GM18498 (cell line): ENCODE data around the gene NPAS1.
A peak's percentile ranks its signal among the peaks of the same experiment; 100 is the strongest.

ENCODE experiments used
- ATAC-seq: cut with Tn5 transposase; IDR thresholded peaks from one replicate; pipeline ENCODE4 v1.9.1; 2021; ENCODE audit warnings: mild to moderate bottlenecking, moderate library complexity; ENCODE audit not compliant: unreplicated experiment

The NPAS1 gene

DNA sequence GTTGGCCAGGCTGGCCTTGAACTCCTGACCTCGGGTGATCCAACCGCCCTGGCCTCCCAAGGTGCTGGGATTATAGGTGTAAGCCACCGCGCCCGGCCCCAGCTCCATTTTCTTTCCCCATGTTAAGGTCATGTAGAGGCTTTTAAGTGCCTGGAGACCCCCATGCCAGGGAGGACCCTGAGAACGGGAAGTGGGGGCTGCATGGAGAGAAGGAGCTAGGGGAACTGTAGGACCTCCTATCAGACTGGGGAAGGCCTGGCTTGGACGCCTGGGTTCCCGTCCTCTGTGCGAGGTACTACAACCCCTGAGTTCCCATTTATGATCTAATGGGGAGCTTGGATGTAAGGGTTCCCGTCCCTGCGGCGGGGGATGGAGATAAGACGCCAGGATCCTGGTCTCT lies 714 bp upstream of the NPAS1 start:
- no peak for ATAC-seq

- ATAC-seq: no peak
These were observed 632 bp downstream of the NPAS1 start for GRCh38 chr19:47020132-47020805.

DNA sequence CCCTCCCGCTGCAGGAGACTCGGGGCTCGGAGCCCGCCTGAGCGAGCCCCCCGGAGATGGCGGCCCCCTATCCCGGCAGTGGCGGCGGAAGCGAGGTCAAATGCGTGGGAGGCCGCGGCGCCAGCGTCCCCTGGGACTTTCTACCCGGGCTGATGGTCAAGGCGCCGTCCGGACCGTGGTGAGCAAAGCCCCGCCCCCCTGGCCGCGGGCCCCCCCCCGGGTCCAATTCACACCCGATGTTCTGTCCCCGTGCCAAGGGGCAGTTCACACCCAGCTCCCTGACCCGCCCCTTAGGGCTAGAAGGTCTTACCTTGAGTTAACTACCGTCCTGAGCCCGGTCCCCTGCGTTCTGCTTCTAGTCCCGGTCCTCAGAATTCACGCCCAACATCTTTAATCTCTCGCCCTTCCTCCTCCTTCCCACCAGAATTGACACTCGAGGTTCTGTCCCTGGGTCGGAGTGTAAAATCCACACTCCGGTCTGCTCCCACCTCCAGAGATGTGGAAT lies 1.4 kb downstream of the NPAS1 start:
- ATAC-seq: no peak

DNA sequence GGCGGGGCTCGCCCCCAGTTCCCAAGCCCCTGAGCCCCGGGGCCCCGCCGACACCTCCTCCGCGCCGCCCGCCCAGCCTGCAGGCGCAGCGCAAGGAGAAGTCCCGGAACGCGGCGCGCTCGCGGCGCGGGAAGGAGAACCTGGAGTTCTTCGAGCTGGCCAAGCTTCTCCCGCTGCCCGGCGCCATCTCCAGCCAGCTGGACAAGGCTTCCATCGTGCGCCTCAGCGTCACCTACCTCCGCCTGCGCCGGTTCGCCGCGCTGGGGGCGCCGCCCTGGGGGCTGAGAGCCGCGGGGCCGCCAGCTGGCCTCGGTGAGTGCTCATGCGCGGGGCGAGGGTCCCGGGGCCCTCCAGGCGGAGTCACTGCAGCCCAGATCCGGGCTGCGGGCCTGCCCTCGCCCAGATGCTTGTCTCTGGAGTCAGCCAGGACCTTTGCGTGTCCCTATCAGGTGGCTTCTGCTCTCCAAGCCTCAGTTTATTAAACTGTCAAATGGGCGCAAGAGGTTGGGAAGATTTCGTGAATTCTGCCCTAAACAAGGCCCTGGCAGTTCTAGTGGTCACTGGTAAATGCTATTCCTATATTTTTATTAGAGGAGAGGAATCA lies 2.0 kb downstream of the NPAS1 start:
- no peak for ATAC-seq

DNA sequence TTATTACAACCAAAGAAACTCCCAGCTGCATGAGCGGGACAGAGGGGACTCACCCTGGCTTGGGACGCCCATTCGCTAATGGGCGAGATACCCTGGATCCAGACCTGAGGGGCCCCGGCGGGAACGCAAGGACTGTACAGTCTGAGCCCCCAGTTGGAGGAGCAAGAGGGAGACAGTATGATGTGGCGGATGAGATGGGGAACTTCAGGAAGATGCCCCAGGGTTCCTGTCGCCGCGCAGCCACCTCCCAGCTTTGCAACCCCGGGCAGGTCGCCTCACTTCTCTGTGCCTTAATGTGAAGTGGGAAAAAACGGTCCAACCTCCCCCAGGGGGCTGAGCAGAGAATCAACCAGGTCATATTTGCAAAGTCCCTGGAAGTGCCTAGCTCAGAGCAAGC lies 2.5 kb downstream of the NPAS1 start:
- ATAC-seq: no peak

- ATAC-seq: no peak
These were observed 3.2 kb downstream of the NPAS1 start for GRCh38 chr19:47022541-47023447.

DNA sequence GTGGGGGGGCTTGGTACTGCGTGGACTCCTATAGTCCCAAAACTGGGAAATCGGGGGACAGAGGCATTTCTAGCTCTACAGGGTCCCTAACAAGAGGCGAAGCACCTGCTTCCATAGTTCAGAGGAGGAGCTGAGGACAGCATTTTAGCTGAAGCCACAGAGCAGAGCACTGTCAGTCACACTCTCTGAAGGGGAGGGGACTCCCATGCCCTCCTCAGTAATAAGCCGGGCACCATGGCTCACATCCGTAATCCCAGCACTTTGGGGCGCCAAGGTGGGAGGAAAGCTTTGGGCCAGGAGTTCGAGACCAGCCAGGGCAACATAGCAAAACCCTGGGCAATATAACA lies 3.8 kb downstream of the NPAS1 start:
- ATAC-seq: no peak

DNA sequence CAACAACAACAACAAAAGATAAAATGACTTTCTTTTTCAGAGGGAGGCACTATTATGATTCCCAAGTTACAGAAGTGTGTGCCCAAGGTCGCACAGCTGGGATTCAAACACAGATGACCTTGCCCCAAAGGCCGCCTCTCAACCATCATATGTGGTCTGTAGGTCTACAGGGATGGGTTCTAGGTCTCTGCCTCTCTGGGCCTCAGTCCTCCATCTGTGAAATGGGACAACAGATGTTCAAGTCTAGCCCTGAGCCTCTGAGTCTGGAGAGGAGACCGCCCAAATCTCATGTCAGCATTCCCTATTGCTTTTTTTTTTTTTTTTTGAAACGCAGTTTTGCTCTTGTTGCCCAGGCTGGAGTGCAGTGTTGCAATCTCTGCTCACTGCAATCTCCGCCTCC lies 4.9 kb downstream of the NPAS1 start:
- no peak for ATAC-seq

DNA sequence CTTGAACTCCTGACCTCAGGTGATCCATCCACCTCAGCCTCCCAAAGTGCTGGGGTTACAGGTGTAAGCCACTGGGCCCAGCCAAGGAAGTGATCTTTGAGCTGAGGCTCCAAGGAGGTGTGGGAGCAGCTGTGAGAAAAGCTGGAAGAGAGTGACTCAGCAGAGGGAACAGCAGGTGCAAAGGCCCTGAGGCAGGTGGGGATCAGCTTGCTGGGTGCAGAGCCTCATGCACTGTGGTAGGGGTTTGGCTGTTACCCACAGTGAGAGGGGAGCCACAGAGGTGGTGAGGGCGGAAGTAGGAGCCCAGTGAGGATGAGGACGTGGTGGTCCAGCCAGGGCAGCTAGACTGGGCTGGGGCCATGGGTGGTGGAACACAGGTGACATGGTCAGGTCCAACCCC lies 6.5 kb downstream of the NPAS1 start:
- no peak for ATAC-seq

DNA sequence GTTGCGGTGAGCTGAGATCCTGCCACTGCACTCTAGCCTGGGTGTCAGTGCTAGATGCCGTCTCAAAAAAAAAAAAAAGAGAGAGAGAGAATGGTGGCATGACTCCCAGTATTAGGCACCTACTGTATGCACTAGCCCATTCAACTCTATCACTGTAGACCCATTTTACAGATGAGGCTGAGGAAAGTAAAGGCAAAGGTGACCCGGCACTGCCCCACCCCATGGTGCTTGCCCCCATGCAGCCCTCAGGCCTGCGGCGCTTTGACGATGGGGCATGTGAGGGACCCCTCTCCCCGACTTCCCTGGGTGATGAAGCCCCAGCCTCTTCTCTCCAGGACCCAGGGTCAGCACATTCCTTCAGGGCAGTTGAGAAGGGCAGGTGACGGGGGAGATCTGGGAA lies 7.3 kb downstream of the NPAS1 start:
- no peak for ATAC-seq

GRCh38 chr19:47027586-47028088 lies 8.0 kb downstream of the NPAS1 start:
- ATAC-seq: no peak

DNA sequence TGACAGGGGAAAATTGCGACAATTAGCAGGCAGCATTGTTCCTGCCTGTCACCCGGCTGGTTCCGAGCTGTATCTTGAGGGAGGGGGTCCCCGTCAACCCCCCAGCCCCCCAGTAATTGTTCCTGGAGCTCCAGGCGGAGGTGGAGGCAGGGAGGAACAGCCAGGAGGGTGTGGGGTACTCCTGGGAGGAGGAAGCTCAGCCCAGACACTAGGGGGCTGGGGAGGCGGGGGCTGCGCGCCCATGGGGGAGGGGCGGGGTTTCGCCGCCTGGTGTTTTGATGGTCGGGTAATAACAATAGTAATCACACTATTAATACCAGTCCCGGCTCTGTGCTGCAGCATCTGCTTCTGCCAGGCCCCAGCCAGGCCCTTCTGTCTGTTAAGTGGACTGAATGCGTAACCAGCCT lies 8.6 kb downstream of the NPAS1 start:
- ATAC-seq: no peak

GRCh38 chr19:47032171-47032811 lies 12.7 kb downstream of the NPAS1 start:
- no peak for ATAC-seq

- ATAC-seq: peak; percentile 90
These were observed 15.8 kb downstream of the NPAS1 start for GRCh38 chr19:47035127-47036096.

GRCh38 chr19:47036097-47036651 lies 16.5 kb downstream of the NPAS1 start:
- no peak for ATAC-seq

- no peak for ATAC-seq
These were observed 18.1 kb downstream of the NPAS1 start for GRCh38 chr19:47037766-47038165.

GRCh38 chr19:47039239-47039874 lies 19.7 kb downstream of the NPAS1 start:
- ATAC-seq: no peak

- no peak for ATAC-seq
These were observed 21.2 kb downstream of the NPAS1 start for GRCh38 chr19:47040869-47041268.
